PFSK-1 (cell line): ENCODE data around the gene ACAD11.

Experiments used
- POLR2AphosphoS5 ChIP-seq: IDR thresholded peaks from 2 replicates; pipeline ENCODE4 v1.6.1; 2012; ENCODE audit warnings: low read depth, mild to moderate bottlenecking, control low read depth, low read length, moderate library complexity
- REST ChIP-seq, 2 experiments: IDR thresholded peaks; 2 replicates each; pipeline versions ENCODE4 v1.6.1 to v1.8.0; 2011 to 2012; ENCODE audit warnings: low read depth in 2 of 2, low read length in 2 of 2, control low read depth in 1 of 2, inconsistent platforms in 1 of 2, mild to moderate bottlenecking in 1 of 2, moderate library complexity in 1 of 2; ENCODE audit not compliant: insufficient read depth in 1 of 2
- SIN3A ChIP-seq: IDR thresholded peaks from 2 replicates; pipeline ENCODE4 v1.6.1; 2012; ENCODE audit warnings: mild to moderate bottlenecking, low read length, moderate library complexity, borderline replicate concordance; ENCODE audit not compliant: insufficient read depth

- TF ChIP-seq POLR2AphosphoS5: no peak
- no peak for TF ChIP-seq REST (IDR thresholded peaks at IDR 0.05; ENCODE audit: insufficient read depth in 1 of 2, low read depth in 2 of 2, low read length in 2 of 2)
- TF ChIP-seq SIN3A: no peak
These were observed 122.3 kb downstream of the ACAD11 start for GRCh38 chr3:132537297-132537696.
